ENCODE measurements around the gene NIP7.

DNA sequence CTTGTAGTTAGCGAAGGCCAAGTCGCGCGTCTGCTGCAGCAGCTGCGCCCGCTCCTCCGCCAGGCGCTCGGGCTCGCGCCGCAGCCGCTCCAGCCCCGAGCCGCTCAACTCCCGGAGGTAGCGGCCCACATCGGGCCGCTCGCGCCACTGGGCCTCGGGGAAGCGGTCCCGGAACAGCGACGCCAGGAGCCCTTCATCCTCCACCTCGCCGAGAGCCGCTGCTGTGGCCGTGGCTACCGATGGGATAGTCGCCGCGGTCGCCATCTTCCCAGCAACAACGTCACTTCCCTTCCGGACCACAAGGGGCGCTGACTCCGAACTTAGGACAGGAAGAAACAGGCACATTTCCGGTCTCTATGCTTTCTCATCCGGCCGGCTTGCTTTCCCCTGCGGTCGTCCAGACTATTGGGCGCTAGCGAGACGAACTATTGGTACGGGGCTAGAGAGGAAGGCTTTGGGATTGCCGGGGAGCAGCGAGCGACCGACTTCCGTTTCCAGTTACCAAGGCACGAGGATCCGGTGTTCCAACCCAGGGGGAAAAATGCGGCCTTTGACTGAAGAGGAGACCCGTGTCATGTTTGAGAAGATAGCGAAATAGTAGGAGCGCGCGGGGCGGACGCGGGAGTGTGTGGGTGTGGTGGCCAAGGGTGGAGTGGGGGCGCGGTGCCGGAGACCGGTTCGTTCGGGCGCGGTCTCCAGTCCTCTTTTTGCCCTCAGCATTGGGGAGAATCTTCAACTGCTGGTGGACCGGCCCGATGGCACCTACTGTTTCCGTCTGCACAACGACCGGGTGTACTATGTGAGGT, at the start of gene NIP7, which contains the start of gene COG8:
- peak; percentile 78 to 85 for TF ChIP-seq CTCF (conservative IDR thresholded peaks at IDR 0.05 in 1 of 2, IDR thresholded peaks at IDR 0.05 in 1 of 2; ENCODE audit: extremely low read depth in 1 of 2, insufficient read depth in 1 of 2, low read depth in 1 of 2, low read length in 2 of 2)
- TF ChIP-seq EZH2 (IDR thresholded peaks at IDR 0.05; ENCODE audit: borderline replicate concordance, low read length), result no peak

Measured in mammary epithelial cell (primary cell).